ENCODE results near the gene DNAH9.

Gene DNAH9

GRCh38 chr17:11730747-11731146 is 132.5 kb downstream of the DNAH9 start:
- TF ChIP-seq EZH2 (IDR thresholded peaks at IDR 0.05; ENCODE audit: borderline replicate concordance, low read depth, low read length, severe bottlenecking) = no peak
- TF ChIP-seq CTCF (IDR thresholded peaks at IDR 0.05; ENCODE audit: borderline replicate concordance, extremely low read depth, low read length, poor library complexity, severe bottlenecking) = no peak

GRCh38 chr17:11736613-11737312 is 138.5 kb downstream of the DNAH9 start:
- no peaks in the 10 kb centered on the region for H3K79me2 ChIP-seq (ENCODE audit: insufficient read depth, low read length)
- H3K27me3 ChIP-seq (ENCODE audit: insufficient read depth, low read length, poor library complexity) = no peaks in the 10 kb centered on the region
- H3K4me2 ChIP-seq (ENCODE audit: insufficient read depth, low read length) = no peak overlapping the region
- H3K27ac ChIP-seq (ENCODE audit: low read length) = no peak overlapping the region
- no peaks in the 10 kb centered on the region for H4K20me1 ChIP-seq (ENCODE audit: insufficient read depth, low read length)
- H3K9me3 ChIP-seq (ENCODE audit: insufficient read depth, low read length, severe bottlenecking) = no peaks in the 10 kb centered on the region
- TF ChIP-seq CTCF (IDR thresholded peaks at IDR 0.05; ENCODE audit: borderline replicate concordance, extremely low read depth, low read length, poor library complexity, severe bottlenecking) (no peak), EZH2 (IDR thresholded peaks at IDR 0.05; ENCODE audit: borderline replicate concordance, low read depth, low read length, severe bottlenecking) (no peak)
- no peaks in the 10 kb centered on the region for H3K4me1 ChIP-seq (ENCODE audit: insufficient read depth, low read length)
- H3K4me3 ChIP-seq (ENCODE audit: low read depth in 1 of 2, low read length in 2 of 2) = no peak overlapping the region
- H3K36me3 ChIP-seq (ENCODE audit: insufficient read depth, low read length) = no peaks in the 10 kb centered on the region
- no peak overlapping the region for H2AFZ ChIP-seq (ENCODE audit: low read depth, low read length)
- DNase-seq = no peak
- no peak overlapping the region for H3K9ac ChIP-seq (ENCODE audit: low read depth, low read length)
- no peak for ATAC-seq (ENCODE audit: insufficient read depth, low read depth)

More at GRCh38 chr17:11730747-11731146, 132.5 kb downstream of the DNAH9 start:
- Histone ChIP-seq H3K27ac (ENCODE audit: low read length) (no peak overlapping the region), H3K4me1 (ENCODE audit: insufficient read depth, low read length) (no peaks in the 10 kb centered on the region), H4K20me1 (ENCODE audit: insufficient read depth, low read length) (no peaks in the 10 kb centered on the region), H3K36me3 (ENCODE audit: insufficient read depth, low read length) (no peaks in the 10 kb centered on the region), H3K79me2 (ENCODE audit: insufficient read depth, low read length) (no peaks in the 10 kb centered on the region), H3K9me3 (ENCODE audit: insufficient read depth, low read length, severe bottlenecking) (no peaks in the 10 kb centered on the region), H3K27me3 (ENCODE audit: insufficient read depth, low read length, poor library complexity) (no peaks in the 10 kb centered on the region), H3K9ac (ENCODE audit: low read depth, low read length) (no peak overlapping the region), H3K4me3 (ENCODE audit: low read depth in 1 of 2, low read length in 2 of 2) (no peak overlapping the region), H2AFZ (ENCODE audit: low read depth, low read length) (no peak overlapping the region), H3K4me2 (ENCODE audit: insufficient read depth, low read length) (no peak overlapping the region)
- no peak for ATAC-seq (ENCODE audit: insufficient read depth, low read depth)
- no peak for DNase-seq

- DNase-seq (no peak), ATAC-seq (ENCODE audit: insufficient read depth, low read depth) (no peak)
- Histone ChIP-seq H4K20me1 (ENCODE audit: insufficient read depth, low read length) (no peaks in the 10 kb centered on the region), H3K36me3 (ENCODE audit: insufficient read depth, low read length) (no peaks in the 10 kb centered on the region), H3K9ac (ENCODE audit: low read depth, low read length) (no peak overlapping the region), H3K9me3 (ENCODE audit: insufficient read depth, low read length, severe bottlenecking) (no peaks in the 10 kb centered on the region), H3K4me3 (ENCODE audit: low read depth in 1 of 2, low read length in 2 of 2) (no peak overlapping the region), H3K4me2 (ENCODE audit: insufficient read depth, low read length) (no peak overlapping the region), H2AFZ (ENCODE audit: low read depth, low read length) (no peak overlapping the region), H3K27me3 (ENCODE audit: insufficient read depth, low read length, poor library complexity) (no peaks in the 10 kb centered on the region), H3K4me1 (ENCODE audit: insufficient read depth, low read length) (no peaks in the 10 kb centered on the region), H3K27ac (ENCODE audit: low read length) (no peak overlapping the region), H3K79me2 (ENCODE audit: insufficient read depth, low read length) (no peaks in the 10 kb centered on the region)
- TF ChIP-seq CTCF (IDR thresholded peaks at IDR 0.05; ENCODE audit: borderline replicate concordance, extremely low read depth, low read length, poor library complexity, severe bottlenecking) (no peak), EZH2 (IDR thresholded peaks at IDR 0.05; ENCODE audit: borderline replicate concordance, low read depth, low read length, severe bottlenecking) (no peak)
Measured at GRCh38 chr17:11737313-11737679, 139.0 kb downstream of the DNAH9 start.

Data from DND-41 (cell line).